ENCODE data around the gene DNAJC10.
"Not testable (repeated sequence)": the region's sequence is repeated elsewhere in the genome, so short reads cannot be mapped to it uniquely, and the experiment has no call there.

Gene DNAJC10

DNA sequence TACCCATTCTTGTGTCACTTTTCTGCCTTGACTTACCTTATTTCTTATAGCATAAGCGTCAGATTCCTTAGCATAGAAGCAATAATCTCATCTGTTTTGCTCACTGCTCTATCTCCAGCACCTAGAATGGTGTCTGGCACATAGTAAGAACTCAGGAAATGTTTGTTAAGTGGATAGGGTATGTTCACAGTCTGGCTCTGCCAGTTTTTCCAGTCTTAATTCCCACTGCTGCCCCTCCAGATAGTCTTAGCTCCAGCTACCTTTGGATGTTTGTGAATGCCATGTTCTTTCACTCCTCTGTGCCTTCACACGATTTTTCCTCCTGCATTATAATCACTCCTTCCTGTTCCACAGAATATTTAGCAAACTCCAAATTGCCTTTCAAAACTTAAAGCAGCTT is 29.0 kb downstream of the DNAJC10 start:
- no peak for TF ChIP-seq MYC (IDR thresholded peaks at IDR 0.05; ENCODE audit: low read depth, low read length)
- TF ChIP-seq, protein P1, sequence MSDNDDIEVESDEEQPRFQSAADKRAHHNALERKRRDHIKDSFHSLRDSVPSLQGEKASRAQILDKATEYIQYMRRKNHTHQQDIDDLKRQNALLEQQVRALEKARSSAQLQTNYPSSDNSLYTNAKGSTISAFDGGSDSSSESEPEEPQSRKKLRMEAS (IDR thresholded peaks at IDR 0.05; ENCODE audit: low read depth, low read length): no peak
- TF ChIP-seq, protein P2, sequence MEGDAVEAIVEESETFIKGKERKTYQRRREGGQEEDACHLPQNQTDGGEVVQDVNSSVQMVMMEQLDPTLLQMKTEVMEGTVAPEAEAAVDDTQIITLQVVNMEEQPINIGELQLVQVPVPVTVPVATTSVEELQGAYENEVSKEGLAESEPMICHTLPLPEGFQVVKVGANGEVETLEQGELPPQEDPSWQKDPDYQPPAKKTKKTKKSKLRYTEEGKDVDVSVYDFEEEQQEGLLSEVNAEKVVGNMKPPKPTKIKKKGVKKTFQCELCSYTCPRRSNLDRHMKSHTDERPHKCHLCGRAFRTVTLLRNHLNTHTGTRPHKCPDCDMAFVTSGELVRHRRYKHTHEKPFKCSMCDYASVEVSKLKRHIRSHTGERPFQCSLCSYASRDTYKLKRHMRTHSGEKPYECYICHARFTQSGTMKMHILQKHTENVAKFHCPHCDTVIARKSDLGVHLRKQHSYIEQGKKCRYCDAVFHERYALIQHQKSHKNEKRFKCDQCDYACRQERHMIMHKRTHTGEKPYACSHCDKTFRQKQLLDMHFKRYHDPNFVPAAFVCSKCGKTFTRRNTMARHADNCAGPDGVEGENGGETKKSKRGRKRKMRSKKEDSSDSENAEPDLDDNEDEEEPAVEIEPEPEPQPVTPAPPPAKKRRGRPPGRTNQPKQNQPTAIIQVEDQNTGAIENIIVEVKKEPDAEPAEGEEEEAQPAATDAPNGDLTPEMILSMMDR (IDR thresholded peaks at IDR 0.05; ENCODE audit: low read depth, low read length): no peak
- no peak for TF ChIP-seq POLR2A (IDR thresholded peaks at IDR 0.05; ENCODE audit: extremely low read depth, insufficient read length)
- H3K4me3 ChIP-seq (ENCODE audit: low read depth, low read length): no peak overlapping the region
- DNase-seq (ENCODE audit: low read depth): no peak

DNA sequence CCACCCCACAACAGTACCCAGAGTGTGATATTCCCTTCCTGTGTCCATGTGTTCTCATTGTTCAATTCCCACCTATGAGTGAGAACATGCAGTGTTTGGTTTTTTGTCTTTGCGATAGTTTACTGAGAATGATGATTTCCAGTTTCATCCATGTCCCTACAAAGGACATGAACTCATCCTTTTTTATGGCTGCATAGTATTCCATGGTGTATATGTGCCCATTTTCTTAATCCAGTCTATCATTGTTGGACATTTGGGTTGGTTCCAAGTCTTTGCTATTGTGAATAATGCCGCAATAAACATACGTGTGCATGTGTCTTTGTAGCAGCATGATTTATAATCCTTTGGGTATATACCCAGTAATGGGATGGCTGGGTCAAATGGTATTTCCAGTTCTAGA is 29.8 kb downstream of the DNAJC10 start:
- H3K4me3 ChIP-seq (ENCODE audit: low read depth, low read length); DNase-seq (ENCODE audit: low read depth): not testable (repeated sequence)

DNA sequence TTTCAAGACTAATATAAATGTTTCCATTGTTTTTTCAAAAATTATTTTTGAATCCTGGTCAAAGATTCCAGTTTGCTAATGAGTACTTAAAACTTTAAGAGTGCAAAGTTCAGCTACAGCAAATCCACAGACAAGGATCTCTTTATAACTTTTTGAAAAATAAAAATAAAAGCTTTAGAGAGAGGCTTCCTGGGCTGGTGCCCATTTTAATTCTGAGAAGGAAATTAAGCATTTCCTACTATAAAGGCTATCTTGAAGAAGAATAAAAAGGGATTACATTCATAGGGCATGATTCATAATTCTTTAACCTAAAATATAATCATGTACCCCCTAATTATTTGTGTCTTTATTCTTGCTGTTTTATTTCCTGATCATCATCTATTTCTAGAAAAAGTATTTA is 38.2 kb downstream of the DNAJC10 start:
- H3K4me3 ChIP-seq (ENCODE audit: low read depth, low read length): no peak overlapping the region
- TF ChIP-seq, protein P2 (IDR thresholded peaks at IDR 0.05; ENCODE audit: low read depth, low read length): no peak
- TF ChIP-seq, protein P1 (IDR thresholded peaks at IDR 0.05; ENCODE audit: low read depth, low read length): no peak
- TF ChIP-seq MYC (IDR thresholded peaks at IDR 0.05; ENCODE audit: low read depth, low read length) (no peak), POLR2A (IDR thresholded peaks at IDR 0.05; ENCODE audit: extremely low read depth, insufficient read length) (no peak)
- DNase-seq (ENCODE audit: low read depth): no peak

DNA sequence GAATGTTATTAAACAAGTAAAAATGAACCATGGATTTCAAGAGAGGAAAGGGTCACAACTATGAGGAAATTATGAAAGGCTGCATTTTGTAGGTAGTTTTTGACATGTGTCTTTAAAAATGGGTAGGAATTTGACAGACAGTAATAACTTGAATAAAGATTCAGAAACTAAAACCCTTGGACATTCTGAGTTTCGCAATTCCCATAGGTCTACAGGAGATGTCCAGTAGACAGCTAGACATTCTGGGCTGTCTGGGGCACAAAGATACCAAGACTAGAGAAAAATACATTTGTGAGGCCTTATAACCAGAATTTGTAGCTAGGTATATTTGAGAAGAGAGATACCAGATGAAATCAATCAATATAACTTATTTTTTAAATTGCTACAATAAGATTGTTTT is 42.3 kb downstream of the DNAJC10 start:
- H3K4me3 ChIP-seq (ENCODE audit: low read depth, low read length): no peak overlapping the region
- TF ChIP-seq MYC (IDR thresholded peaks at IDR 0.05; ENCODE audit: low read depth, low read length) (no peak), POLR2A (IDR thresholded peaks at IDR 0.05; ENCODE audit: extremely low read depth, insufficient read length) (no peak)
- TF ChIP-seq, protein P1 (IDR thresholded peaks at IDR 0.05; ENCODE audit: low read depth, low read length): no peak
- TF ChIP-seq, protein P2 (IDR thresholded peaks at IDR 0.05; ENCODE audit: low read depth, low read length): no peak
- DNase-seq (ENCODE audit: low read depth): no peak

DNA sequence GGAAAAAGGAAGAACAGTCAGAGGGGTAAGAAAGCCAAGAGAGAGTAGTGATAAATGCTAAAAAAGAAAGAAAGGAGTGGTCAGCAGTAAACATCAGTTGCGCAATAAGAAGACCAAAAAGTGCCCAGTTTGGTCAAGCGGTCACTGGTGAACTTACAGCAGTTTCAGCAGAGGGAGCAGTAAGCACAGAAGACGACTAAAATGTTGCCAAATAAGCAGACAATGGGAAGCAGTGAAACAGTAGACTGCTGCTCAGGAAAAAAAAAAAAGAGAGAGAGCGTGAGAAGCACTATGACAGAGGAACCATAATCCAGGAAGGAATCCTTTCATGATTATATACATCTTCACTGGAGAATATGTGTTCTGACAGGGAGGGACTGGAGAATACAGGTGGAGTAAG is 45.8 kb downstream of the DNAJC10 start:
- TF ChIP-seq, protein P2 (IDR thresholded peaks at IDR 0.05; ENCODE audit: low read depth, low read length): no peak
- TF ChIP-seq MYC (IDR thresholded peaks at IDR 0.05; ENCODE audit: low read depth, low read length): no peak
- TF ChIP-seq, protein P1 (IDR thresholded peaks at IDR 0.05; ENCODE audit: low read depth, low read length): no peak
- TF ChIP-seq POLR2A (IDR thresholded peaks at IDR 0.05; ENCODE audit: extremely low read depth, insufficient read length): no peak
- no peak overlapping the region for H3K4me3 ChIP-seq (ENCODE audit: low read depth, low read length)
- no peak for DNase-seq (ENCODE audit: low read depth)

DNA sequence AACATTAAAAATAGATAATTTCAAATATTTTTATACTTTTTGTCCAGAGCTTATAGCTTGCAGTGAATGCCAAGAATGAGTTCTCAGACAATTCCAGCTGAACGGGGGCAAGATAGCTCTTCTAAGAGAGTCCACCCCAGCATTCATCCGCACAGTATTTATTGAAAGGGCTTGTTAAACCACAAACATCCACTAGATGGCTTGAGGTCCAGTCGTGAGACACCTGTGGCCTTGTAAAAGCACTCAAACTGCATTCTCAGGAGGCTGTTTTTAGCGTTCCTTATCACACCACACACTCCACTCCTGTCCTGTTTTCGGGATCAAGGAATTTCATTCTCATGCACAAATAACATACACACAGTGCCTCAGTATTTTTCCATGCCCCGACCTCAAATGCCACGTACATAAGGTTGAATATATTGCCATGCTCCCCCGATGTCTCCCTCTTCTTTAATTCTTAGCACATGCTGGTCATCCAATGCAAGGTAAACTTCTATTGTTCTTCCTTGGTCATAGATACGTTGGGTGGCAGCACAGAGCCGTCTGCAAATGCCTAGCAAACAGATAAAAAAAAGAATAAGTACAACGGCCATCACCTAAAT is 47.4 kb downstream of the DNAJC10 start:
- no peak overlapping the region for H3K4me3 ChIP-seq (ENCODE audit: low read depth, low read length)
- DNase-seq (ENCODE audit: low read depth): peak; percentile 30
- TF ChIP-seq MYC (IDR thresholded peaks at IDR 0.05; ENCODE audit: low read depth, low read length) (no peak), POLR2A (IDR thresholded peaks at IDR 0.05; ENCODE audit: extremely low read depth, insufficient read length) (no peak)
- TF ChIP-seq, protein P2 (IDR thresholded peaks at IDR 0.05; ENCODE audit: low read depth, low read length): peak; percentile 44
- TF ChIP-seq, protein P1 (IDR thresholded peaks at IDR 0.05; ENCODE audit: low read depth, low read length): no peak
